ENCODE results near the gene SBF2. TPM values are rescaled to one million over a fixed set of nuclear protein-coding genes. Genes with fewer than 3 reads are reported as not detected.

SBF2 gene
- total and polyA plus RNA-seq, 2 donors (not counting 1 experiment from before 2014, with no cell fraction given): 5.6 to 17.7 TPM

- H3K9me3 ChIP-seq (ENCODE audit: control extremely low read depth in 1 of 3, control insufficient read depth in 2 of 3, insufficient read depth in 1 of 3, low read length in 2 of 3): no peaks in the 10 kb centered on the region
- H3K79me2 ChIP-seq (ENCODE audit: control insufficient read depth, insufficient read depth, low read length): no peaks in the 10 kb centered on the region
- no peaks in the 10 kb centered on the region for H3K27me3 ChIP-seq (replicated peaks in 1 of 4; ENCODE audit: control extremely low read depth in 1 of 4, control insufficient read depth in 3 of 4, insufficient read depth in 4 of 4, low read length in 3 of 4)
- CTCF ChIA-PET: interaction anchor here (0.6 to 4.1 kb wide), 19 partner anchors 8 to 505 kb away, joined by 3 to 26 read pairs (median 3); partner anchors contain the start of gene ADM
- H3K4me1 ChIP-seq (ENCODE audit: control insufficient read depth in 2 of 2, insufficient read depth in 2 of 2, low read length in 2 of 2): peaks cover 14 to 18% of the 10 kb centered on the region in 2 donors
- no peak overlapping the region for H3K9ac ChIP-seq (ENCODE audit: low read length)
- H3K27ac Mint-ChIP-seq: no peak overlapping the region
- no peak overlapping the region for H2AFZ ChIP-seq (ENCODE audit: insufficient read depth, low read depth, low read length, poor library complexity, severe bottlenecking)
- DNase-seq (peak; percentile 67), ATAC-seq (ENCODE audit: low read depth) (peak; percentile 82)
- H4K20me1 ChIP-seq (ENCODE audit: control insufficient read depth, insufficient read depth, low read length, poor library complexity, severe bottlenecking): no peaks in the 10 kb centered on the region
- intact Hi-C loops (cut with micrococcal nuclease): loop anchor here (1.0 to 5.0 kb wide), 6 partner anchors 103 to 461 kb away; no protein-coding TSS in a partner anchor
- H3K9me3 Mint-ChIP-seq (ENCODE audit: insufficient read depth): no peaks in the 10 kb centered on the region
- H3K27me3 Mint-ChIP-seq: no peaks in the 10 kb centered on the region
- POLR2A ChIA-PET: no interaction called here
- H3K4me3 Mint-ChIP-seq: no peak overlapping the region
- H3K4me2 ChIP-seq (replicated peaks; ENCODE audit: low read depth, low read length, poor library complexity, severe bottlenecking): no peak overlapping the region
- peaks cover 28% of the 10 kb centered on the region for H3K4me1 Mint-ChIP-seq
- WGBS (ENCODE audit: insufficient coverage): 78% methylated on average over 1 of the region's 4 CpGs
- no peaks in the 10 kb centered on the region for H3K36me3 ChIP-seq (replicated peaks in 1 of 2; ENCODE audit: control extremely low read depth in 1 of 2, control insufficient read depth in 1 of 2, extremely low read depth in 1 of 2, insufficient read depth in 2 of 2, low read length in 1 of 2)
- TF ChIP-seq, protein P1, sequence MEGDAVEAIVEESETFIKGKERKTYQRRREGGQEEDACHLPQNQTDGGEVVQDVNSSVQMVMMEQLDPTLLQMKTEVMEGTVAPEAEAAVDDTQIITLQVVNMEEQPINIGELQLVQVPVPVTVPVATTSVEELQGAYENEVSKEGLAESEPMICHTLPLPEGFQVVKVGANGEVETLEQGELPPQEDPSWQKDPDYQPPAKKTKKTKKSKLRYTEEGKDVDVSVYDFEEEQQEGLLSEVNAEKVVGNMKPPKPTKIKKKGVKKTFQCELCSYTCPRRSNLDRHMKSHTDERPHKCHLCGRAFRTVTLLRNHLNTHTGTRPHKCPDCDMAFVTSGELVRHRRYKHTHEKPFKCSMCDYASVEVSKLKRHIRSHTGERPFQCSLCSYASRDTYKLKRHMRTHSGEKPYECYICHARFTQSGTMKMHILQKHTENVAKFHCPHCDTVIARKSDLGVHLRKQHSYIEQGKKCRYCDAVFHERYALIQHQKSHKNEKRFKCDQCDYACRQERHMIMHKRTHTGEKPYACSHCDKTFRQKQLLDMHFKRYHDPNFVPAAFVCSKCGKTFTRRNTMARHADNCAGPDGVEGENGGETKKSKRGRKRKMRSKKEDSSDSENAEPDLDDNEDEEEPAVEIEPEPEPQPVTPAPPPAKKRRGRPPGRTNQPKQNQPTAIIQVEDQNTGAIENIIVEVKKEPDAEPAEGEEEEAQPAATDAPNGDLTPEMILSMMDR (IDR thresholded peaks at IDR 0.05): peak; percentile 84
- no peak for TF ChIP-seq EZH2 (IDR thresholded peaks at IDR 0.05; ENCODE audit: borderline replicate concordance, insufficient read depth, low read depth, low read length, poor library complexity, severe bottlenecking)
- H3K4me3 ChIP-seq (ENCODE audit: control extremely low read depth in 1 of 5, extremely low read depth in 1 of 5, insufficient read depth in 1 of 5, low read depth in 2 of 5, low read length in 4 of 5): no peak overlapping the region
- no peak overlapping the region for H3K27ac ChIP-seq (ENCODE audit: low read length in 2 of 2)
Observed at GRCh38 chr11:9861860-9862725, 431.9 kb downstream of the SBF2 start.

Data from B cell (primary cell).